Astrocyte (in vitro differentiated cells and primary cell): ENCODE data around the gene EHD1. TPM values are rescaled to one million over a fixed set of nuclear protein-coding genes. Genes with fewer than 3 reads are reported as not detected.

Experiments
- DNase-seq: peaks from one replicate; pipeline ENCODE4 v3.0.0-alpha.2; 2010; ENCODE audit warnings: low read depth
- FAIRE-seq: peaks from 2 replicates; lab custom pipeline; 2011; peaks lifted over from hg19 to GRCh38; lab: Jason Lieb, UNC
- H2AFZ ChIP-seq: 2 replicates; pipeline ENCODE4 v1.6.0; 2012; ENCODE audit warnings: low read depth, low read length, inconsistent platforms
- H3K27ac ChIP-seq: 2 replicates; pipeline ENCODE4 v1.5.1; 2011; ENCODE audit warnings: low read depth, low read length, inconsistent platforms
- H3K27me3 ChIP-seq: 2 replicates; pipeline ENCODE4 v1.6.0; 2011; ENCODE audit warnings: low read length, inconsistent platforms; ENCODE audit not compliant: insufficient read depth
- H3K36me3 ChIP-seq: 2 replicates; pipeline ENCODE4 v1.5.1; 2011; ENCODE audit warnings: low read length, inconsistent platforms; ENCODE audit not compliant: insufficient read depth
- H3K4me1 ChIP-seq: 2 replicates; pipeline ENCODE4 v1.5.1; 2011; ENCODE audit warnings: low read length, inconsistent platforms; ENCODE audit not compliant: insufficient read depth
- H3K4me2 ChIP-seq: 2 replicates; pipeline ENCODE4 v1.6.0; 2012; ENCODE audit warnings: low read length, inconsistent platforms
- H3K4me3 ChIP-seq: 2 replicates; pipeline ENCODE4 v1.5.1; 2011; ENCODE audit warnings: low read depth, mild to moderate bottlenecking, low read length, inconsistent platforms; ENCODE audit not compliant: insufficient read depth
- H3K79me2 ChIP-seq: 2 replicates; pipeline ENCODE4 v1.6.0; 2012; ENCODE audit warnings: mild to moderate bottlenecking, low read length, inconsistent platforms; ENCODE audit not compliant: insufficient read depth
- H3K9ac ChIP-seq: 2 replicates; pipeline ENCODE4 v1.6.0; 2012; ENCODE audit warnings: mild to moderate bottlenecking, low read length, inconsistent platforms
- H3K9me3 ChIP-seq: 2 replicates; pipeline ENCODE4 v1.5.1; 2012; ENCODE audit warnings: low read depth, mild to moderate bottlenecking, low read length, inconsistent platforms; ENCODE audit not compliant: insufficient read depth
- H4K20me1 ChIP-seq: 2 replicates; pipeline ENCODE4 v1.6.0; 2012; ENCODE audit warnings: low read length, inconsistent platforms; ENCODE audit not compliant: insufficient read depth
- H3K27ac Mint-ChIP-seq: one replicate; pipeline ENCODE4 v1.8.0; 2021; ENCODE audit warnings: mild to moderate bottlenecking, mixed read lengths; ENCODE audit not compliant: unreplicated experiment
- H3K27me3 Mint-ChIP-seq: one replicate; pipeline ENCODE4 v1.8.0; 2021; ENCODE audit warnings: low read depth, mixed read lengths; ENCODE audit not compliant: unreplicated experiment
- H3K36me3 Mint-ChIP-seq: one replicate; pipeline ENCODE4 v1.8.0; 2021; ENCODE audit warnings: low read depth, mixed read lengths; ENCODE audit not compliant: unreplicated experiment
- H3K4me1 Mint-ChIP-seq: one replicate; pipeline ENCODE4 v1.8.0; 2021; ENCODE audit warnings: low read depth, mixed read lengths; ENCODE audit not compliant: unreplicated experiment
- H3K4me3 Mint-ChIP-seq: one replicate; pipeline ENCODE4 v1.8.0; 2021; ENCODE audit warnings: mild to moderate bottlenecking, moderate library complexity, mixed read lengths; ENCODE audit not compliant: unreplicated experiment
- H3K9me3 Mint-ChIP-seq: one replicate; pipeline ENCODE4 v1.8.0; 2021; ENCODE audit warnings: mild to moderate bottlenecking, mixed read lengths; ENCODE audit not compliant: unreplicated experiment
- EZH2 ChIP-seq: IDR thresholded peaks from 2 replicates; pipeline ENCODE4 v1.6.1; 2012; ENCODE audit warnings: mild to moderate bottlenecking, low read length, inconsistent platforms; ENCODE audit not compliant: insufficient read depth
- total RNA-seq: library from RNA; stranded (reverse); gene quantifications from 2 replicates; pipeline ENCODE4 v1.2.1, GENCODE V29; 2021
- TF ChIP-seq, protein P1 (sequence below): IDR thresholded peaks from 2 replicates; pipeline ENCODE4 v1.5.1; 2011; ENCODE audit warnings: low read depth, mild to moderate bottlenecking, inconsistent platforms, low read length, moderate library complexity; ENCODE audit not compliant: insufficient read depth

Gene EHD1
- total RNA-seq, 1 donor from 2014 or later: 201 TPM

DNA sequence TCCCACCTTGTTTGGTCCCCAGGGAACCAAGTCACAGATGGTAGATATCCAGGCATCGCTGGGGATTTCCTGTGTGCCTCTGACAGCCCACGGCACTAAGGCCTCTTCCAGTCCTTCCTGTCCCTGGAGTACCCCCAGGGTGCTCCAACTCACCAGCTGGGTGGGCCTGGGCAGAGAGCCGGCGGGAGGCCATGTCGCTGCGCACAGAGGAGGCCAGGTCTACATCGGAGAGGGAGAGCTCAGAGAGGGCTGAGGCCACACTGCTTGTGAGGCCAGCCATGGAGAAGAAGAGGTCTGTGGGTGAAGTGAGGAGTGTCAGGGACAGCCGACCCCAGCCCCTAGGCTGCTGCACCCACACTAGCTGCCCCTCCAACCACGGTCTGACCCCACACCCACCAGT is 33.3 kb upstream of the EHD1 start:
- peaks cover 9% of the 10 kb centered on the region for H3K4me1 ChIP-seq
- TF ChIP-seq EZH2: no peak
- TF ChIP-seq, protein P1, sequence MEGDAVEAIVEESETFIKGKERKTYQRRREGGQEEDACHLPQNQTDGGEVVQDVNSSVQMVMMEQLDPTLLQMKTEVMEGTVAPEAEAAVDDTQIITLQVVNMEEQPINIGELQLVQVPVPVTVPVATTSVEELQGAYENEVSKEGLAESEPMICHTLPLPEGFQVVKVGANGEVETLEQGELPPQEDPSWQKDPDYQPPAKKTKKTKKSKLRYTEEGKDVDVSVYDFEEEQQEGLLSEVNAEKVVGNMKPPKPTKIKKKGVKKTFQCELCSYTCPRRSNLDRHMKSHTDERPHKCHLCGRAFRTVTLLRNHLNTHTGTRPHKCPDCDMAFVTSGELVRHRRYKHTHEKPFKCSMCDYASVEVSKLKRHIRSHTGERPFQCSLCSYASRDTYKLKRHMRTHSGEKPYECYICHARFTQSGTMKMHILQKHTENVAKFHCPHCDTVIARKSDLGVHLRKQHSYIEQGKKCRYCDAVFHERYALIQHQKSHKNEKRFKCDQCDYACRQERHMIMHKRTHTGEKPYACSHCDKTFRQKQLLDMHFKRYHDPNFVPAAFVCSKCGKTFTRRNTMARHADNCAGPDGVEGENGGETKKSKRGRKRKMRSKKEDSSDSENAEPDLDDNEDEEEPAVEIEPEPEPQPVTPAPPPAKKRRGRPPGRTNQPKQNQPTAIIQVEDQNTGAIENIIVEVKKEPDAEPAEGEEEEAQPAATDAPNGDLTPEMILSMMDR: no peak

DNA sequence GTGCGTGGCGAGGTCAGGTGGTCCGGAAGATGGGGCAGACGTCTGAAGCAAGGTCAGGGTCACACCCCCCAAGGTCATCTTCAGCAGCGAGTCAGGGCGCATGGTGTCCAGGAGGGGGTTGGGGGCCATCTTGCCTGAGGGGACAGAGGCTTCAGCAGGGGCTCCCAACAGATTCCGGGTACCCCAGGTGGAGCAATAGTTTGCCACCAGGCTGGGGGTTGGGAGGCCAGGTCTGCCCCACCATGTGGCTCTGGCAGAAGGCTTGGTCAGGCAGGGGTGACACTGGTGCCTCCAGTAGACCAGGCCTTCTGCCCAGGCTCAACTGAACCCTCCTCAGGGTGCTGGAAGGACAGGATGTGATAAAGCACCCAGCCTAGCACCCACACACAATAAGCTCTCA is 32.7 kb upstream of the EHD1 start:
- Histone ChIP-seq H3K4me3 (no peak overlapping the region), H3K9me3 (no peaks in the 10 kb centered on the region), H3K27ac (no peak overlapping the region), H2AFZ (no peak overlapping the region), H3K79me2 (peaks cover 13% of the 10 kb centered on the region), H3K4me2 (no peak overlapping the region), H3K4me1 (peaks cover 6% of the 10 kb centered on the region), H3K36me3 (peaks cover 2% of the 10 kb centered on the region), H3K9ac (no peak overlapping the region), H3K27me3 (no peaks in the 10 kb centered on the region), H4K20me1 (no peaks in the 10 kb centered on the region)
- DNase-seq (no peak), FAIRE-seq (no peak)
- Mint-ChIP-seq H3K4me1 (peaks cover 4% of the 10 kb centered on the region), H3K27ac (no peak overlapping the region), H3K36me3 (peaks cover 15% of the 10 kb centered on the region), H3K27me3 (no peaks in the 10 kb centered on the region), H3K4me3 (no peak overlapping the region), H3K9me3 (no peaks in the 10 kb centered on the region)
- TF ChIP-seq, protein P1: no peak
- no peak for TF ChIP-seq EZH2

More for the DNA sequence above, 33.3 kb upstream of the EHD1 start:
- H3K36me3 ChIP-seq: peaks cover 2% of the 10 kb centered on the region
- H3K4me1 Mint-ChIP-seq: peaks cover 6% of the 10 kb centered on the region
- H3K27me3 Mint-ChIP-seq: no peaks in the 10 kb centered on the region
- H3K4me2 ChIP-seq: no peak overlapping the region
- no peak overlapping the region for H3K27ac ChIP-seq
- no peaks in the 10 kb centered on the region for H3K9me3 ChIP-seq
- H3K36me3 Mint-ChIP-seq: peaks cover 15% of the 10 kb centered on the region
- no peak for DNase-seq
- H3K4me3 ChIP-seq: no peak overlapping the region
- H3K27ac Mint-ChIP-seq: no peak overlapping the region
- no peaks in the 10 kb centered on the region for H3K27me3 ChIP-seq
- FAIRE-seq: no peak
- no peak overlapping the region for H2AFZ ChIP-seq
- H3K9me3 Mint-ChIP-seq: no peaks in the 10 kb centered on the region
- H3K79me2 ChIP-seq: peaks cover 18% of the 10 kb centered on the region
- no peaks in the 10 kb centered on the region for H4K20me1 ChIP-seq
- no peak overlapping the region for H3K9ac ChIP-seq
- H3K4me3 Mint-ChIP-seq: no peak overlapping the region

DNA sequence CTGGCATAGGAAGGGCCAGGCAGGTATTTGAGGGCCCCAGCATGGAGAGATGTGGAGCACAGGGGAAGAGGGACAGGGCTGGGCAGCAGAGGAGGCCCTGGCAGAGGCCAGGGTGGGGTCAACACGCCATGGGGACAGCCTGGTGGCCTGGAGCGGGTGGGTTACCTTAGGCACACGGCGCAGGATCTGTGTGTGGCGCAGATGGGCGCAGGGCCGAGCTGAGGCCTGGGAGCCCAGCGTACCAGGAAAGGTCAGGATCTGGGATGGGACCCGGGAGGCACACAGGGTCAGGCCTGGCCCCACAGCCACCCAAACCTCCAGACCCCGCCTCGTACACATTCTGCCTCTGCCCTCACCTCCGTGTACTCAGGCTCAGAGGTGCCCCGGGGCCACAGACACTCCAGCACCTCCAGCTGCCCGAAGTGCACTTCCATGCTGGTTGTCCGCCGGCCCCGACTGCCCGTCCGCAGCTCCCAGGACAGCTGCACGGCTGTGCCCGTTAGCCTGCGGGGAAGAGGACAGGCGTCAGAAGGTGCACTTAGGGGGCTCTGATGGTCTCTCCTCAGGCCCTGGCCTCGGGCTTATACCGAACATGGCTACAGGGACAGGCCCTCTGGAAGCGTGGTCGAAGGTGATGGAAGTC is 32.2 kb upstream of the EHD1 start:
- TF ChIP-seq, protein P1: no peak
- no peak for TF ChIP-seq EZH2
- Mint-ChIP-seq H3K4me1 (no peaks in the 10 kb centered on the region), H3K4me3 (no peak overlapping the region), H3K27me3 (no peaks in the 10 kb centered on the region), H3K9me3 (no peaks in the 10 kb centered on the region), H3K36me3 (peaks cover 15% of the 10 kb centered on the region), H3K27ac (no peak overlapping the region)
- H3K36me3 ChIP-seq: peaks cover 2% of the 10 kb centered on the region
- H3K9me3 ChIP-seq: no peaks in the 10 kb centered on the region
- DNase-seq (no peak), FAIRE-seq (no peak)
- H3K79me2 ChIP-seq: peaks cover 7% of the 10 kb centered on the region
- no peak overlapping the region for H2AFZ ChIP-seq
- no peaks in the 10 kb centered on the region for H3K27me3 ChIP-seq
- peaks cover under 1% of the 10 kb centered on the region for H3K4me1 ChIP-seq
- H3K4me3 ChIP-seq: no peak overlapping the region
- no peak overlapping the region for H3K4me2 ChIP-seq
- no peaks in the 10 kb centered on the region for H4K20me1 ChIP-seq
- H3K9ac ChIP-seq: no peak overlapping the region
- no peak overlapping the region for H3K27ac ChIP-seq
